NCI-H460 (cell line): ENCODE data around the gene OGFOD2. TPM values are rescaled to one million over a fixed set of nuclear protein-coding genes. Genes with fewer than 3 reads are reported as not detected.
"Not testable (repeated sequence)": the region's sequence is repeated elsewhere in the genome, so short reads cannot be mapped to it uniquely, and the experiment has no call there.

Experiments used
- DNase-seq: peaks from one replicate; pipeline ENCODE4 v3.0.0-alpha.2; 2016; ENCODE audit warnings: low read depth; ENCODE audit errors: extremely low read depth
- polyA plus RNA-seq: library from polyadenylated mRNA; depleted of rRNA; stranded (reverse); fragments of >200 nt; gene quantifications from 2 replicates; pipeline ENCODE4 v1.2.3, GENCODE V29; 2014; cell fraction: nucleus; rRNA removed
- total RNA-seq: library from RNA; depleted of rRNA; stranded (reverse); fragments of >200 nt; shearing (Covaris generic); gene quantifications from 2 replicates; pipeline ENCODE4 v1.2.3, GENCODE V29; 2014; rRNA removed

Gene OGFOD2
- total RNA-seq = 21.0 and 21.4 TPM in 2 replicates
- polyA plus RNA-seq = 59.6 and 69.4 TPM in 2 replicates

- DNase-seq = peak; percentile 88
Observed at GRCh38 chr12:122974892-122975789, at the start of gene OGFOD2. Gene OGFOD2, plus strand, starts transcription at chr12:122975244. Its CDS starts 8 bp downstream, at chr12:122975252.

GRCh38 chr12:122927756-122928403, 47.2 kb upstream of the OGFOD2 start:
- DNase-seq = no peak

GRCh38 chr12:122928404-122929147, 46.5 kb upstream of the OGFOD2 start:
- DNase-seq = no peak

- DNase-seq = no peak
Observed at GRCh38 chr12:122929148-122929538, 45.9 kb upstream of the OGFOD2 start.

GRCh38 chr12:122929812-122930211, 45.2 kb upstream of the OGFOD2 start:
- DNase-seq = no peak

- no peak for DNase-seq
Observed at GRCh38 chr12:122932207-122932606, 42.8 kb upstream of the OGFOD2 start.

GRCh38 chr12:122934722-122935121, 40.3 kb upstream of the OGFOD2 start:
- DNase-seq = no peak

- DNase-seq = no peak
Observed at GRCh38 chr12:122935318-122935717, 39.7 kb upstream of the OGFOD2 start.

- no peak for DNase-seq
Observed at GRCh38 chr12:122937622-122938091, 37.4 kb upstream of the OGFOD2 start.

GRCh38 chr12:122939125-122939524, 35.9 kb upstream of the OGFOD2 start:
- no peak for DNase-seq

GRCh38 chr12:122941351-122941750, 33.7 kb upstream of the OGFOD2 start:
- not testable (repeated sequence) for DNase-seq

- no peak for DNase-seq
Observed at GRCh38 chr12:122942637-122943036, 32.4 kb upstream of the OGFOD2 start.

- no peak for DNase-seq
Observed at GRCh38 chr12:122943196-122943595, 31.8 kb upstream of the OGFOD2 start.

- peak; percentile 20 for DNase-seq
Observed at GRCh38 chr12:122944605-122945592, 30.1 kb upstream of the OGFOD2 start.

GRCh38 chr12:122946690-122947341, 28.2 kb upstream of the OGFOD2 start:
- DNase-seq = peak; percentile 91

GRCh38 chr12:122947352-122947792, 27.7 kb upstream of the OGFOD2 start:
- DNase-seq = no peak

- no peak for DNase-seq
Observed at GRCh38 chr12:122948605-122949004, 26.4 kb upstream of the OGFOD2 start.

GRCh38 chr12:122949405-122949804, 25.6 kb upstream of the OGFOD2 start:
- DNase-seq = no peak
